ENCODE data around the gene SLC23A1.
"Not testable (repeated sequence)": the region's sequence is repeated elsewhere in the genome, so short reads cannot be mapped to it uniquely, and the experiment has no call there.

The SLC23A1 gene

GRCh38 chr5:139369181-139369580 is 13.9 kb downstream of the SLC23A1 start:
- DNase-seq (ENCODE audit: low read depth), result peak; percentile 88

GRCh38 chr5:139368613-139369012 is 14.5 kb downstream of the SLC23A1 start:
- DNase-seq (ENCODE audit: low read depth), result peak; percentile 24

- DNase-seq (ENCODE audit: low read depth), result no peak
Observed at GRCh38 chr5:139364466-139364865, 18.6 kb downstream of the SLC23A1 start.

- no peak for DNase-seq (ENCODE audit: low read depth)
Observed at GRCh38 chr5:139363937-139364336, 19.2 kb downstream of the SLC23A1 start.

GRCh38 chr5:139361835-139362429 is 21.2 kb downstream of the SLC23A1 start:
- no peak for DNase-seq (ENCODE audit: low read depth)

- DNase-seq (ENCODE audit: low read depth), result no peak
Observed at GRCh38 chr5:139360384-139360783, 22.7 kb downstream of the SLC23A1 start.

- DNase-seq (ENCODE audit: low read depth), result peak; percentile 46
Observed at GRCh38 chr5:139358064-139358463, 25.0 kb downstream of the SLC23A1 start.

- not testable (repeated sequence) for DNase-seq (ENCODE audit: low read depth)
Observed at GRCh38 chr5:139355900-139356299, 27.2 kb downstream of the SLC23A1 start.

- DNase-seq (ENCODE audit: low read depth), result no peak
Observed at GRCh38 chr5:139354186-139354585, 28.9 kb downstream of the SLC23A1 start.

- not testable (repeated sequence) for DNase-seq (ENCODE audit: low read depth)
Observed at GRCh38 chr5:139347863-139348262, 35.2 kb downstream of the SLC23A1 start.

GRCh38 chr5:139345442-139345841 is 37.7 kb downstream of the SLC23A1 start:
- DNase-seq (ENCODE audit: low read depth), result not testable (repeated sequence)

- DNase-seq (ENCODE audit: low read depth), result no peak
Observed at GRCh38 chr5:139344177-139344576, 38.9 kb downstream of the SLC23A1 start.

- DNase-seq (ENCODE audit: low read depth), result no peak
Observed at GRCh38 chr5:139343476-139343875, 39.6 kb downstream of the SLC23A1 start.

- DNase-seq (ENCODE audit: low read depth), result no peak
Observed at GRCh38 chr5:139342423-139342723, 40.7 kb downstream of the SLC23A1 start.

- peak; percentile 99 for DNase-seq (ENCODE audit: low read depth)
Observed at GRCh38 chr5:139341689-139342422, 41.2 kb downstream of the SLC23A1 start, which contains the start of gene PAIP2. PAIP2 (plus strand) TSS chr5:139341854; CDS start chr5:139363785, 21,931 bp downstream.

GRCh38 chr5:139341187-139341688 is 41.9 kb downstream of the SLC23A1 start:
- DNase-seq (ENCODE audit: low read depth), result no peak

GRCh38 chr5:139340051-139340450 is 43.0 kb downstream of the SLC23A1 start:
- no peak for DNase-seq (ENCODE audit: low read depth)

- DNase-seq (ENCODE audit: low read depth), result no peak
Observed at GRCh38 chr5:139335811-139336210, 47.3 kb downstream of the SLC23A1 start.

All from iris pigment epithelial cell (primary cell).